Omental fat pad (tissue), 4 donors: ENCODE measurements around the gene PHOX2B. TPM values are rescaled to one million over a fixed set of nuclear protein-coding genes. Genes with fewer than 3 reads are reported as not detected.
"Not testable (repeated sequence)": the region's sequence is repeated elsewhere in the genome, so short reads cannot be mapped to it uniquely, and the experiment has no call there.

Experiments
- ATAC-seq: fragments of 150-250 bp; one replicate; pipeline ENCODE4 v1.9.1; 2016; ENCODE audit warnings: mild to moderate bottlenecking, moderate library complexity; ENCODE audit not compliant: low FRiP score
- DNase-seq: peaks from one replicate; pipeline ENCODE4 v3.0.0-alpha.2; 2019; ENCODE audit warnings: low spot score
- CTCF ChIP-seq, 3 donors: fragments of 450-650 bp; IDR thresholded peaks; one replicate each; pipeline ENCODE4 v1.5.1; 2016 to 2017; ENCODE audit warnings: antibody characterized with exemption in 3 of 3, mild to moderate bottlenecking in 3 of 3, moderate library complexity in 2 of 3
- total RNA-seq, 4 donors: library from RNA; depleted of rRNA; stranded (reverse); fragments of >200 nt; gene quantifications; one replicate each; pipeline ENCODE4 v1.1.0, GENCODE V29; 2016

Gene PHOX2B
- total RNA-seq, 4 donors from 2014 or later = not detected

DNA sequence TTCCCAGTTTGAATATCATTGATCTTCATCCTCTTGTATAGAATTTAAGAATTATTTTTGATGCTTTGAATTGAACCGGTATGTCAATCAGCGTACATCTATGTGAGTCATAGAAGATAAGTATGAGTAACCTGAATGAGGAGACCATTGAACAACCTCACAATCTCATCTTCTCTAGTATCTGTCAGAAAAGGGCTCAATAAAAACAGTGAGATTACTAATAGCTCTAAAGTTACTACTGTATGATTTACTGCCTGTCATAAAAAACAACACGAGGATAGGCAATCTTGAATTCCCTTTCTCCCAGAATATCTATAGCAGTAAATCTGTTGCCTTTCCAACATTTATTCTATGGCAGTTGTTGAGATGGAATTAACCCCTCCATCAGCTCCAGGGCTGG, 36.1 kb downstream of the PHOX2B start:
- no peak for ATAC-seq

GRCh38 chr4:41711654-41712053, 36.9 kb downstream of the PHOX2B start:
- not testable (repeated sequence) for ATAC-seq, DNase-seq

More for the DNA sequence above, 36.1 kb downstream of the PHOX2B start:
- DNase-seq = no peak
- no peak for TF ChIP-seq CTCF (IDR thresholded peaks at IDR 0.05)

DNA sequence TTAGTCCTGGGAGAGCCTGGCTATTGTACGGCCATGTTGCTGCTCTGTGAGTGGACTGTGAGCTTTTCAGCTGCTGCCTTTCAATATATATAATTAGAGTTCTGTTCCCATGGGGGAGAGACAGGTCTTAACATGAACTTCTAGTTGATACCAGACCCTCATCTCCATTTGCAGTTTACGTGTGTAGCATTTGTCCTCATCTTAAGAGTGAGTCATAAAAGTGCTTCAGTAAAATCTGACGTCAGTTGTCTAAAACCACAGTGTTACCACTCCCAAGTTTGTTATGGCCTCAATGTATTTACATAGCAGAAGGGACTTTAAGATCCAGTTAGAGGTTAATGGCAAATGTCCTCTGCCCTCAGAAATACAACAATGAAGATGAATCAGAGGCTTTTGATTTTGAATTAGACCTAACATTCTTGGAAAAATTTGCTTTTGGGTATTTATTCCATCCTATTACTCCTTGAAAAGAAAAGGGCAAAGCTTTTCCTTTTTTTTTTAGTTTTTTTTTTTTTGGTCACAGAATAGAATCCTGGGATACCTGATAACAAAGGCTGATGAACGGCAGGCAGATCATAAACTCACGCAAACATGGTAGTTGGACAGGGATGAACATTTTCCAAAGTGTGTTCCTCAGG, 38.6 kb downstream of the PHOX2B start:
- DNase-seq = no peak

GRCh38 chr4:41703785-41704184, 44.7 kb downstream of the PHOX2B start:
- no peak for DNase-seq
- no peak for ATAC-seq
- TF ChIP-seq CTCF (IDR thresholded peaks at IDR 0.05) = no peak

More for the DNA sequence above, 38.6 kb downstream of the PHOX2B start:
- no peak for TF ChIP-seq CTCF (IDR thresholded peaks at IDR 0.05)
- ATAC-seq = no peak

GRCh38 chr4:41702770-41703169, 45.8 kb downstream of the PHOX2B start:
- ATAC-seq (no peak), DNase-seq (no peak)
- TF ChIP-seq CTCF (IDR thresholded peaks at IDR 0.05) = no peak

DNA sequence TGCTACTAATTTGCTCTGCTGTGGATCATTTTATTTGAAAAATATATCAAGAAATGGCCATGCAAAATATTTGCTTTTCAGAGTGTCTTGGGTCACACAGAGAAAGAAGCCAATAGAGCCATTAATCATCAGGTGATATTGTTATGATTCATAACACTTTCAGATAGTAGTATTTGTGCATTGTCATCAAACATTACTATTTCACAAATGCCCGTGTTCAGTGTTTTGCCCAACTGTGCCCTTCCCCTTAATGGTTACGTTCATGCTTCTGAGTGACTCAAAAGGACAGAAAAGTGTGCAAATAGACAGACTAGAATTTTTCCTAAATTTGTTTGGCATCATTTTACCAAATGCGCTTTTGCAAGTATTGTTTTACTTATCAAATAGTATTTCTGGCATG, 46.5 kb downstream of the PHOX2B start:
- ATAC-seq (no peak), DNase-seq (no peak)
- no peak for TF ChIP-seq CTCF (IDR thresholded peaks at IDR 0.05)

GRCh38 chr4:41696763-41697162, 51.8 kb downstream of the PHOX2B start:
- no peak for TF ChIP-seq CTCF (IDR thresholded peaks at IDR 0.05)
- ATAC-seq = no peak
- DNase-seq = no peak
